Thoracic aorta (tissue), 2 donors: Measurements from ENCODE around the gene IQCE. TPM values are rescaled to one million over a fixed set of nuclear protein-coding genes. Genes with fewer than 3 reads are reported as not detected.

Source experiments
- ATAC-seq: fragments of 150-250 bp; one replicate; pipeline ENCODE4 v1.8.0; 2017; ENCODE audit warnings: low read depth; ENCODE audit not compliant: insufficient number of reproducible peaks, low FRiP score
- DNase-seq: peaks from one replicate; pipeline ENCODE4 v3.0.0-alpha.2; 2020; ENCODE audit warnings: low spot score
- H3K27ac ChIP-seq, 2 donors: fragments of 200-600 bp; sonication (generic); 1 replicate in 1 of 2; 2 replicates in 1 of 2; pipeline ENCODE4 v1.5.1; 2016; ENCODE audit warnings: mild to moderate bottlenecking in 2 of 2, moderate library complexity in 2 of 2
- H3K27me3 ChIP-seq: fragments of 200-600 bp; sonication (generic); replicated peaks from 2 replicates; pipeline ENCODE4 v1.6.0; 2016; ENCODE audit warnings: mild to moderate bottlenecking; ENCODE audit not compliant: insufficient read depth
- H3K36me3 ChIP-seq: fragments of 200-600 bp; sonication (generic); one replicate; pipeline ENCODE4 v1.5.1; 2016
- H3K4me1 ChIP-seq, 2 donors: fragments of 200-600 bp; sonication (generic); 1 replicate in 1 of 2; 2 replicates in 1 of 2; pipeline versions ENCODE4 v1.5.1 to v1.6.0; 2016; ENCODE audit warnings: low read depth in 2 of 2, mild to moderate bottlenecking in 1 of 2; ENCODE audit not compliant: control insufficient read depth in 1 of 2
- H3K4me3 ChIP-seq: fragments of 200-600 bp; sonication (generic); 2 replicates; pipeline ENCODE4 v1.5.1; 2016; ENCODE audit warnings: mild to moderate bottlenecking
- H3K9me3 ChIP-seq: fragments of 200-600 bp; sonication (generic); 2 replicates; pipeline ENCODE4 v1.5.1; 2016
- total RNA-seq, 2 donors: library from RNA; depleted of rRNA; stranded (reverse); fragments of >200 nt; gene quantifications; one replicate each; pipeline versions ENCODE4 v1.1.0 to v1.2.3, GENCODE V29; 2016
- TF ChIP-seq, protein P1 (sequence below): fragments of 200-600 bp; sonication (generic); IDR thresholded peaks from one replicate; pipeline ENCODE4 v1.5.1; 2019; ENCODE audit warnings: antibody characterized with exemption

Gene IQCE
- total RNA-seq, 2 donors from 2014 or later = 10.6 to 40.1 TPM

DNA sequence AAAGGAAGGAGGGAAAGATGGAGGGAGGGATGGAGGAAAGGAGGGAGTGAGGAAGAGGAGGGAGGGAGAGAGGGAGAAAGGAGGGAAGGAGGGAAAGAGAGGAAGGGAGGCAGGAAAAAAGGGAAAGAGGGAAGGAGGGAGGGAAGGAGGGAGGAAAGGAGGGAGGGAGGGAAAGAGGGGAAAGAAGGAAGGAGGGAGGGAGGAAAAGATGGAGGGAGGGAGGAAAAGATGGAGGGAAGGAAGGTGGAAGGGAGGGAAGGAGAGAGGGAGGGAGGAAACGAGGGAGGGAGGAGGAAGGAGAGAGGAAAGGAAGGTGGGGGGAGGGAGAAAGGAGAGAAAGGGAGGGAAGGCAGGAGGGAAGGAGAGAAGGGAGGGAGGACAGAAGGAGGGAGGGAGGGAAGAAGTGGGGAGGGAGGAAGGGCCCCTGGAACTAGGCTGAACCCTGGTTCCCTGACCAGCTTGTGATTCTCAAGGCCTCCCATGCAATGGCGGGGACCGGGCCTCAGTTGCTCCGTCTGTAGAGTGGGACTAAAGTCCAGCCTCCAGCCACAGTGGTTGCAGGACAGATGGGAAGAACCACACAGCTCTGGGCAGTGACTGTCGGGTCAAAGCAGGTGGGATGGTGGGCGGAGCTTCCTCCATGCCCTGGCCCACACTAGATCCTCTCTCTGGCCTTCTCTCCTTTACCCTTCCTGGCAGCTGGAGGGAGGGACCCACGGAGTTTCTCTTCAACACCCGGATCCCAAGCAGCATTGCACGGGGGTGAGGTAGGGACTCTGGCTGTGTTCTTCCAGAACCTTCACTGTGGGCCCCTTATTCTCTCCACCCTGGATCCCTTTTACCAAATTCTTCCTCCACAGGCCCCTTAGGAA is 68.7 kb downstream of the IQCE start:
- TF ChIP-seq, protein P1, sequence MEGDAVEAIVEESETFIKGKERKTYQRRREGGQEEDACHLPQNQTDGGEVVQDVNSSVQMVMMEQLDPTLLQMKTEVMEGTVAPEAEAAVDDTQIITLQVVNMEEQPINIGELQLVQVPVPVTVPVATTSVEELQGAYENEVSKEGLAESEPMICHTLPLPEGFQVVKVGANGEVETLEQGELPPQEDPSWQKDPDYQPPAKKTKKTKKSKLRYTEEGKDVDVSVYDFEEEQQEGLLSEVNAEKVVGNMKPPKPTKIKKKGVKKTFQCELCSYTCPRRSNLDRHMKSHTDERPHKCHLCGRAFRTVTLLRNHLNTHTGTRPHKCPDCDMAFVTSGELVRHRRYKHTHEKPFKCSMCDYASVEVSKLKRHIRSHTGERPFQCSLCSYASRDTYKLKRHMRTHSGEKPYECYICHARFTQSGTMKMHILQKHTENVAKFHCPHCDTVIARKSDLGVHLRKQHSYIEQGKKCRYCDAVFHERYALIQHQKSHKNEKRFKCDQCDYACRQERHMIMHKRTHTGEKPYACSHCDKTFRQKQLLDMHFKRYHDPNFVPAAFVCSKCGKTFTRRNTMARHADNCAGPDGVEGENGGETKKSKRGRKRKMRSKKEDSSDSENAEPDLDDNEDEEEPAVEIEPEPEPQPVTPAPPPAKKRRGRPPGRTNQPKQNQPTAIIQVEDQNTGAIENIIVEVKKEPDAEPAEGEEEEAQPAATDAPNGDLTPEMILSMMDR = no peak
- H3K4me1 ChIP-seq = peaks cover 4 to 20% of the 10 kb centered on the region in 2 donors
- ATAC-seq (no peak), DNase-seq (no peak)
- no peaks in the 10 kb centered on the region for H3K9me3 ChIP-seq
- no peak overlapping the region for H3K4me3 ChIP-seq
- H3K27ac ChIP-seq = peak overlapping the region in 1 of 2 donors; percentile 36
- no peaks in the 10 kb centered on the region for H3K27me3 ChIP-seq
- no peaks in the 10 kb centered on the region for H3K36me3 ChIP-seq

DNA sequence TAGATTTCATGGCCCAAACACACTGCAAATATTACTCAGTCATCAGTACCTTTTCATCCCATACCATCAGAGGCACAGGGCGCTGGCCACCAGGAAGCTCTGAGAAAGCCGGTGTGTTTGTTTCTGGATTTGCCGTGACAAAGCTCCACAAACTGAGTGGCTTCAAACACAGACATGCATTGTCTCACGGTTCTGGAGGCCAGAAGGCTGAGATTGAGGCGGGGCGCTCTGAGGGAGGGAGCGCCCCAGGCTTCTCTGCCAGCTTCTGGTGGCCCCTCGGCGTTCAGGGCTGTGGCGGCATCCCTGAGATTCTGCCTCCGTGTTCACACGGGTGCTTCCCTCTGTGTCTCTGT is 69.3 kb downstream of the IQCE start:
- ATAC-seq = no peak
- Histone ChIP-seq H3K27ac (no peak overlapping the region), H3K27me3 (no peaks in the 10 kb centered on the region), H3K36me3 (no peaks in the 10 kb centered on the region), H3K9me3 (no peaks in the 10 kb centered on the region), H3K4me3 (no peak overlapping the region), H3K4me1 (peaks cover 4 to 19% of the 10 kb centered on the region in 2 donors)
- no peak for DNase-seq
- TF ChIP-seq, protein P1 = no peak

DNA sequence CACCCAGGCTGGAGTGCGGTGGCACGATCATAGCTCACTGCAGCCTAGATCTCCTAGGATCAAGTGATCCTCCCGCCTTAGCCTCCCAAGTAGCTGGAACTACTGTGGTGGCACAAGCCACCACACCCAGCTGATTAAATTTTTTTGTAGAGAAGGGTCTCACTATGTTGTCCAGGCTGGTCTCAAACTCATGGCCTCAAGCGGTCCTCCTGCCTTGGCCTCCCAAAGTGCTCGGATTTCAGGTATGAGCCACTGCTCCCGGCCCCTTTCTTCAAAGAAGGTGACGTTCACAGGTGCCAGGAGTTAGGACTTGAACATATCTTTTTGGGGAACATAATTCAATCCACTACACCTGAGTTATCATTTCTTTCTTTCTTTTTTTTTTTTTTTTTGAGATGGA is 70.1 kb downstream of the IQCE start:
- Histone ChIP-seq H3K4me1 (peaks cover 10 to 27% of the 10 kb centered on the region in 2 donors), H3K4me3 (no peak overlapping the region), H3K36me3 (no peaks in the 10 kb centered on the region), H3K27me3 (no peaks in the 10 kb centered on the region), H3K27ac (no peak overlapping the region), H3K9me3 (no peaks in the 10 kb centered on the region)
- TF ChIP-seq, protein P1 = no peak
- DNase-seq (no peak), ATAC-seq (no peak)

DNA sequence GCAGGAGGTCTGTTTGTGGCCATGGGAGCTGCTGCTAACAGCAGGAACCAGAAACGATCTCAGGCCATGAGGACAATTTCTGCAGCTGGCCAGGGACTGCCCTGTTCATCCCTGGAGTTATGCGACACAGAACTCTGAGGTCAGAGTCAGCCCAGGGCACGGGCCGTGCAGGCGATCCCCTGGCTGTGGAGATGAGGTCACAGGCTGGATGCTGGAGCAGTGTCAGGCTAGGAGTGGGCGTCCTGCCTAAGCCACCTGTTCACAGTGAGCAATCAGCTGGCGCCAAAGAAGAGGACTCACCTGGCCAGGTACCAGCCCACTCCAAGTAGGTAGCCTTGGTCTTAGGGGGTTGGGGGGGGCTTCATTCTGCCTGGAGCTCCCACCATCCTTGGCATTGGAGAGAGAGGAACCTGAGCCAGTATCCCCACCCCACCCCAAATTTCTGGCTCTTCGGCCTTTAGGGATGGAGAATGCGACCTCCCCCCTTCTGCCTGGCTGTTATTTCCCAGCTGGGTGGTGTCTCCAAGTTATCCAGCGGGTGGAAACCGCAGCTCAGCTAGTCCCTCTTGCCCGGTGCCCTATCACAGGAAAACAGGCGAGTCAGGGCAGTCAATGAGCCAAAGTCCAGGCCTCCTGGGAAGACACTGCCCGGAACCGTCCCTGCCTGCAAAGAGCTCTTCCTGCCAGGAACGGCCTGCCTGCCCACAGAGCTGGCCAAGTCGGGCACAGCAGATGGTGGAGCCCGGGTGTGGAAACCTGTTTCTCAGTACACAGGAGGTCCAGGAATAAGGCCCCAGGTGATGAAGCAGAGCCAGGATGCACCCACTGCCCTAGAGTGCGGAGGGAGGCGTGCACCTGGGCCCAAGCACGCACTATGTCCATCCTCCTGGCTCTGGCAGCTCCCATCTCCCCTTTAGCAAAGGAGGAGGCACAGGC is 71.2 kb downstream of the IQCE start:
- no peaks in the 10 kb centered on the region for H3K27me3 ChIP-seq
- no peak overlapping the region for H3K27ac ChIP-seq
- no peak overlapping the region for H3K4me3 ChIP-seq
- TF ChIP-seq, protein P1 = no peak
- no peak for ATAC-seq
- H3K9me3 ChIP-seq = no peaks in the 10 kb centered on the region
- H3K4me1 ChIP-seq = peaks cover 21 to 38% of the 10 kb centered on the region in 2 donors
- no peak for DNase-seq
- no peaks in the 10 kb centered on the region for H3K36me3 ChIP-seq
